H9 (cell line): ENCODE measurements around the gene ABTB1. TPM values are rescaled to one million over a fixed set of nuclear protein-coding genes. Genes with fewer than 3 reads are reported as not detected.

Source experiments
- DNase-seq: peaks from one replicate; pipeline ENCODE4 v3.0.0-alpha.2; 2017
- H2AFZ ChIP-seq: one replicate; pipeline ENCODE4 v1.6.1; 2013; ENCODE audit warnings: mild to moderate bottlenecking, low read length, control low read depth, moderate library complexity
- H2AK5ac ChIP-seq: 2 replicates; pipeline ENCODE4 v1.6.1; 2013; ENCODE audit warnings: low read length, control low read depth, mixed read lengths; ENCODE audit not compliant: insufficient read length
- H2BK120ac ChIP-seq: one replicate; pipeline ENCODE4 v1.6.1; 2013; ENCODE audit warnings: low read depth, mild to moderate bottlenecking, low read length, control low read depth, inconsistent platforms; ENCODE audit not compliant: poor library complexity, severe bottlenecking
- H2BK12ac ChIP-seq: 2 replicates; pipeline ENCODE4 v1.6.1; 2013; ENCODE audit warnings: low read length, control low read depth, mixed read lengths, low read depth; ENCODE audit not compliant: insufficient read length
- H2BK15ac ChIP-seq: 2 replicates; pipeline ENCODE4 v1.6.1; 2013; ENCODE audit warnings: low read depth, low read length, control low read depth
- H2BK20ac ChIP-seq: one replicate; pipeline ENCODE4 v1.6.1; 2013; ENCODE audit warnings: low read depth, mild to moderate bottlenecking, low read length, control low read depth, inconsistent platforms; ENCODE audit not compliant: poor library complexity, severe bottlenecking
- H2BK5ac ChIP-seq: 2 replicates; pipeline ENCODE4 v1.6.1; 2013; ENCODE audit warnings: low read length, control low read depth, mixed read lengths; ENCODE audit not compliant: insufficient read length
- H3K14ac ChIP-seq: 2 replicates; pipeline ENCODE4 v1.6.1; 2013; ENCODE audit warnings: low read length, control low read depth; ENCODE audit not compliant: insufficient read depth
- H3K18ac ChIP-seq: 2 replicates; pipeline ENCODE4 v1.6.1; 2013; ENCODE audit warnings: low read depth, mild to moderate bottlenecking, mixed read lengths, low read length, control low read depth; ENCODE audit not compliant: insufficient read length
- H3K23ac ChIP-seq: 2 replicates; pipeline ENCODE4 v1.6.1; 2013; ENCODE audit warnings: low read length, control low read depth, mixed read lengths, low read depth; ENCODE audit not compliant: insufficient read length
- H3K23me2 ChIP-seq: 2 replicates; pipeline ENCODE4 v1.6.1; 2013; ENCODE audit warnings: low read depth, mild to moderate bottlenecking, mixed read lengths, low read length, control low read depth; ENCODE audit not compliant: insufficient read length, poor library complexity, severe bottlenecking
- H3K27ac ChIP-seq: 2 replicates; pipeline ENCODE4 v1.5.1; 2013; ENCODE audit warnings: low read length, control low read depth, mixed read lengths, low read depth; ENCODE audit not compliant: insufficient read length
- H3K27me3 ChIP-seq: 2 replicates; pipeline ENCODE4 v1.6.1; 2013; ENCODE audit warnings: low read length, control low read depth, inconsistent platforms; ENCODE audit not compliant: insufficient read depth
- H3K4ac ChIP-seq: 2 replicates; pipeline ENCODE4 v1.6.1; 2013; ENCODE audit warnings: low read depth, mild to moderate bottlenecking, control low read depth, inconsistent platforms, low read length, moderate library complexity
- H3K4me1 ChIP-seq: 2 replicates; pipeline ENCODE4 v1.6.1; 2013; ENCODE audit warnings: low read length, control low read depth, inconsistent platforms; ENCODE audit not compliant: insufficient read depth
- H3K4me2 ChIP-seq: 2 replicates; pipeline ENCODE4 v1.6.1; 2013; ENCODE audit warnings: low read length, control low read depth, mixed read lengths; ENCODE audit not compliant: insufficient read length, insufficient read depth
- H3K56ac ChIP-seq: 2 replicates; pipeline ENCODE4 v1.6.1; 2013; ENCODE audit warnings: low read depth, mild to moderate bottlenecking, mixed read lengths, low read length, control low read depth; ENCODE audit not compliant: insufficient read length
- H3K79me1 ChIP-seq: 2 replicates; pipeline ENCODE4 v1.6.1; 2013; ENCODE audit warnings: low read depth, mild to moderate bottlenecking, moderate library complexity, low read length, control low read depth, inconsistent platforms; ENCODE audit not compliant: insufficient read depth, poor library complexity, severe bottlenecking
- H3K79me2 ChIP-seq: 2 replicates; pipeline ENCODE4 v1.6.1; 2013; ENCODE audit warnings: low read length, control low read depth, inconsistent platforms; ENCODE audit not compliant: insufficient read depth
- H3K9ac ChIP-seq: 2 replicates; pipeline ENCODE4 v1.6.1; 2013; ENCODE audit warnings: low read length, control low read depth, mixed read lengths; ENCODE audit not compliant: insufficient read length; ENCODE audit errors: extremely low read depth
- H3K9me3 ChIP-seq: one replicate; pipeline ENCODE4 v1.6.1; 2013; ENCODE audit warnings: low read depth, low read length, inconsistent platforms; ENCODE audit not compliant: control insufficient read depth
- H3T11ph ChIP-seq: one replicate; pipeline ENCODE4 v1.6.1; 2013; ENCODE audit warnings: mild to moderate bottlenecking, low read length, control low read depth, inconsistent platforms
- H4K20me1 ChIP-seq: one replicate; pipeline ENCODE4 v1.6.1; 2013; ENCODE audit not compliant: control insufficient read depth, insufficient read length, insufficient read depth
- H4K5ac ChIP-seq: 2 replicates; pipeline ENCODE4 v1.6.1; 2013; ENCODE audit warnings: low read depth, mild to moderate bottlenecking, mixed read lengths, low read length, control low read depth; ENCODE audit not compliant: insufficient read length
- H4K8ac ChIP-seq: replicated peaks from 2 replicates; pipeline ENCODE4 v1.6.1; 2013; ENCODE audit warnings: low read length, control low read depth, mixed read lengths, low read depth; ENCODE audit not compliant: insufficient read length
- H4K91ac ChIP-seq: 2 replicates; pipeline ENCODE4 v1.6.1; 2013; ENCODE audit warnings: low read depth, mild to moderate bottlenecking, moderate library complexity, mixed read lengths, low read length, control low read depth; ENCODE audit not compliant: insufficient read length
- H3K27ac Mint-ChIP-seq, 3 experiments: 2 replicates in 2 of 3; 3 replicates in 1 of 3; pipeline ENCODE4 v1.8.0; 2020 to 2021; ENCODE audit warnings: mixed read lengths in 3 of 3, mild to moderate bottlenecking in 1 of 3, moderate library complexity in 1 of 3
- H3K27me3 Mint-ChIP-seq: 2 replicates; pipeline ENCODE4 v1.8.0; 2021; ENCODE audit warnings: low read depth, mild to moderate bottlenecking, moderate library complexity, mixed read lengths
- H3K36me3 Mint-ChIP-seq, 3 experiments: 2 replicates in 2 of 3; 3 replicates in 1 of 3; pipeline ENCODE4 v1.8.0; 2020 to 2021; ENCODE audit warnings: low read depth in 3 of 3, mixed read lengths in 3 of 3; ENCODE audit not compliant: insufficient read depth in 1 of 3
- H3K4me1 Mint-ChIP-seq, 2 experiments: 2 replicates each; pipeline ENCODE4 v1.8.0; 2020; ENCODE audit warnings: mixed read lengths in 2 of 2
- H3K4me3 Mint-ChIP-seq, 2 experiments: 2 replicates in 1 of 2; 3 replicates in 1 of 2; pipeline ENCODE4 v1.8.0; 2020 to 2021; ENCODE audit warnings: mild to moderate bottlenecking in 2 of 2, mixed read lengths in 2 of 2, moderate library complexity in 1 of 2
- H3K9me3 Mint-ChIP-seq, 2 experiments: 2 replicates in 1 of 2; 3 replicates in 1 of 2; pipeline ENCODE4 v1.8.0; 2020; ENCODE audit warnings: mild to moderate bottlenecking in 2 of 2, mixed read lengths in 2 of 2, moderate library complexity in 1 of 2
- WGBS: extraction: QIAGEN DNeasy Blood & Tissue Kit; methylation state at CpG from one replicate; pipeline ENCODE4 v1.1.7; 2013; ENCODE audit warnings: missing lambda C conversion rate, low lambda C conversion rate, mixed read lengths; ENCODE audit not compliant: insufficient read length; ENCODE audit errors: extremely low coverage; 5-methylcytosine and 5-hydroxymethylcytosine counted together
- total RNA-seq: library from RNA; stranded (reverse); gene quantifications from 2 replicates; pipeline ENCODE4 v1.2.1, GENCODE V29; 2021
- TF ChIP-seq, protein P1 (sequence below): fragments of 200-600 bp; sonication (generic); conservative IDR thresholded peaks from 3 replicates; pipeline ENCODE4 v1.8.0; 2021; ENCODE audit warnings: antibody characterized with exemption, mild to moderate bottlenecking

ABTB1 gene
- total RNA-seq, 1 experiment from 2014 or later: 6.2 TPM

DNA sequence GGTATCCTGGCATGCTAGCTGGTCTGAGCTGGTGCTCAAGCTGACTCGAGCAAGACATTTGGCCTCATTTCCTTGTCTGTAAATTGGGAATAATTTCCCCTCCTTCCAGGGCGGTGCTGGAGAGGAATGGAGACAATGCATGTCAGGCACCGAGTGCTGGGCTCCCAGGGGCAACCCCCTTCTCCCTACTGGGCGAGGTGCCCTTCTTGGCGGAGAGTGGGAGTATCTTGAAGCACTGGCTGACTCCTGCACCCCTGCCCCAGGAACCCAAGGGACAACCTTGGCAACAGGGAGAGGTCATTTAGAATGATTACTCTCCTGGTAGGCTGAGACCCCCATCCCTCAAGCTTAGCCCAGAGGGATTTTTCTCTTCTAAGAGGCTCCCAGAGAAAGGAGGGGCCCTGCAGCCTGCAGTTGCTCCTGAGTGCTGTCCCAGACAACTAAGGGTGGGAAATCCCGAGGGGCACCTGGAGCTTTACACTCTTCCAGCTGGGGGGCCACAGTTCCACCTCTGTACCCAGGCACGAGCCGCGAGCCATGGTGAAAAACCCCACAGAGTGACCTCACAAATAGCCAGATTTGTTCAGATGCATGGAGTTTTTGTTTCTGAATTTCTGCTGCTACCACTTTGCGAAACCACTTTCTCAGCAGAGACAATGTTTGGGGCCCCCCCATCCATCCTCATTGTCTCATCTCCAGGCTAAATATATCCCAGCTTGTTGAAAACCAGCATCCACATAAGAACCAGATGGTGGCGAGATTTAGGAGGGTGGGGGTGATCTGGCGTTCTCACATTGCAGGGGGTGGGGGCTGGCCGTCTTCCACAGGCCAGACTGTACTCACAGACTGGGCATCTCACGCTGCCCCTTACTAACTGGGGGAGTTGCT lies 44.8 kb downstream of the ABTB1 start:
- Histone ChIP-seq H3K27ac (no peak overlapping the region), H2BK20ac (no peak overlapping the region), H4K5ac (no peak overlapping the region), H3K27me3 (no peaks in the 10 kb centered on the region; the same call in 1 of the 2 replicates), H3K79me1 (no peaks in the 10 kb centered on the region), H3K4me2 (no peak overlapping the region), H3K79me2 (no peaks in the 10 kb centered on the region), H2BK15ac (no peak overlapping the region), H3K9ac (no peak overlapping the region), H3K18ac (no peak overlapping the region), H3K56ac (no peak overlapping the region), H2BK12ac (no peak overlapping the region), H3T11ph (no peak overlapping the region), H3K23me2 (no peaks in the 10 kb centered on the region), H4K20me1 (no peaks in the 10 kb centered on the region), H4K91ac (no peak overlapping the region), H3K4me1 (peaks cover 5% of the 10 kb centered on the region; the same call in 1 of the 2 replicates), H3K9me3 (no peaks in the 10 kb centered on the region), H3K14ac (no peak overlapping the region; the same call in 1 of the 2 replicates), H4K8ac (no peak overlapping the region), H2AK5ac (no peak overlapping the region), H3K23ac (no peak overlapping the region), H3K4ac (no peak overlapping the region), H2BK120ac (no peak overlapping the region), H2BK5ac (no peak overlapping the region), H2AFZ (no peak overlapping the region)
- WGBS: no CpG with 5 or more reads among the region's 14 CpGs
- DNase-seq: no peak
- Mint-ChIP-seq H3K36me3 (no peaks in the 10 kb centered on the region), H3K9me3 (no peaks in the 10 kb centered on the region), H3K27me3 (peaks cover 21% of the 10 kb centered on the region), H3K4me3 (no peak overlapping the region), H3K4me1 (peaks cover 22 to 30% of the 10 kb centered on the region in 2 experiments), H3K27ac (no peak overlapping the region)
- TF ChIP-seq, protein P1, sequence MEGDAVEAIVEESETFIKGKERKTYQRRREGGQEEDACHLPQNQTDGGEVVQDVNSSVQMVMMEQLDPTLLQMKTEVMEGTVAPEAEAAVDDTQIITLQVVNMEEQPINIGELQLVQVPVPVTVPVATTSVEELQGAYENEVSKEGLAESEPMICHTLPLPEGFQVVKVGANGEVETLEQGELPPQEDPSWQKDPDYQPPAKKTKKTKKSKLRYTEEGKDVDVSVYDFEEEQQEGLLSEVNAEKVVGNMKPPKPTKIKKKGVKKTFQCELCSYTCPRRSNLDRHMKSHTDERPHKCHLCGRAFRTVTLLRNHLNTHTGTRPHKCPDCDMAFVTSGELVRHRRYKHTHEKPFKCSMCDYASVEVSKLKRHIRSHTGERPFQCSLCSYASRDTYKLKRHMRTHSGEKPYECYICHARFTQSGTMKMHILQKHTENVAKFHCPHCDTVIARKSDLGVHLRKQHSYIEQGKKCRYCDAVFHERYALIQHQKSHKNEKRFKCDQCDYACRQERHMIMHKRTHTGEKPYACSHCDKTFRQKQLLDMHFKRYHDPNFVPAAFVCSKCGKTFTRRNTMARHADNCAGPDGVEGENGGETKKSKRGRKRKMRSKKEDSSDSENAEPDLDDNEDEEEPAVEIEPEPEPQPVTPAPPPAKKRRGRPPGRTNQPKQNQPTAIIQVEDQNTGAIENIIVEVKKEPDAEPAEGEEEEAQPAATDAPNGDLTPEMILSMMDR: no peak
